ENCODE results near the gene DUSP18. TPM values are rescaled to one million over a fixed set of nuclear protein-coding genes. Genes with fewer than 3 reads are reported as not detected.

Gene DUSP18
- total and polyA plus RNA-seq, 4 donors, result 7.9 to 27.1 (median 12.6) TPM

GRCh38 chr22:30701872-30702271, 34.2 kb upstream of the DUSP18 start:
- WGBS, 2 donors, result 93 to 100% methylated on average over 1 of the region's 1 CpG
- TF ChIP-seq CTCF (IDR thresholded peaks at IDR 0.05; ENCODE audit: control extremely low read depth, extremely low read depth), result no peak
- ATAC-seq (ENCODE audit: insufficient read depth, low FRiP score), result no peak

GRCh38 chr22:30697975-30698374, 30.3 kb upstream of the DUSP18 start:
- no peak overlapping the region for H3K9ac ChIP-seq (ENCODE audit: insufficient read depth in 1 of 2, low read length in 2 of 2)
- no peaks in the 10 kb centered on the region for H3K27me3 ChIP-seq (ENCODE audit: control insufficient read depth in 3 of 3, insufficient read depth in 3 of 3, low read length in 2 of 3)
- H3K9me3 ChIP-seq (ENCODE audit: control insufficient read depth in 4 of 4, insufficient read depth in 3 of 4, low read length in 3 of 4), result no peaks in the 10 kb centered on the region
- WGBS, 2 donors, result 85 to 90% methylated on average over 7 of the region's 7 CpGs
- H3K36me3 ChIP-seq (ENCODE audit: control insufficient read depth in 4 of 4, insufficient read depth in 4 of 4, low read length in 4 of 4), result no peaks in the 10 kb centered on the region
- peaks cover 0 to 15% (median 4%) of the 10 kb centered on the region in 5 donors for H3K4me1 ChIP-seq (ENCODE audit: control insufficient read depth in 5 of 5, insufficient read depth in 5 of 5, low read length in 5 of 5)
- no peak for TF ChIP-seq CTCF (IDR thresholded peaks at IDR 0.05; ENCODE audit: control extremely low read depth, extremely low read depth)
- no peak overlapping the region for H3K4me3 ChIP-seq
- H3K27ac ChIP-seq (ENCODE audit: low read depth in 1 of 2, low read length in 1 of 2), result no peak overlapping the region
- DNase-seq, result no peak
- ATAC-seq (ENCODE audit: insufficient read depth, low FRiP score), result no peak

More at GRCh38 chr22:30701872-30702271, 34.2 kb upstream of the DUSP18 start:
- Histone ChIP-seq H3K36me3 (ENCODE audit: control insufficient read depth in 4 of 4, insufficient read depth in 4 of 4, low read length in 4 of 4) (no peaks in the 10 kb centered on the region), H3K4me1 (ENCODE audit: control insufficient read depth in 5 of 5, insufficient read depth in 5 of 5, low read length in 5 of 5) (peaks cover 0 to 4% (median 0%) of the 10 kb centered on the region in 5 donors), H3K9me3 (ENCODE audit: control insufficient read depth in 4 of 4, insufficient read depth in 3 of 4, low read length in 3 of 4) (peaks cover 0 to 3% (median 0%) of the 10 kb centered on the region in 4 donors), H3K4me3 (no peak overlapping the region), H3K27me3 (ENCODE audit: control insufficient read depth in 3 of 3, insufficient read depth in 3 of 3, low read length in 2 of 3) (no peaks in the 10 kb centered on the region), H3K27ac (ENCODE audit: low read depth in 1 of 2, low read length in 1 of 2) (no peak overlapping the region), H3K9ac (ENCODE audit: insufficient read depth in 1 of 2, low read length in 2 of 2) (no peak overlapping the region)
- DNase-seq, result no peak

- DNase-seq (no peak), ATAC-seq (ENCODE audit: insufficient read depth, low FRiP score) (no peak)
- Histone ChIP-seq H3K9me3 (ENCODE audit: control insufficient read depth in 4 of 4, insufficient read depth in 3 of 4, low read length in 3 of 4) (no peaks in the 10 kb centered on the region), H3K4me1 (ENCODE audit: control insufficient read depth in 5 of 5, insufficient read depth in 5 of 5, low read length in 5 of 5) (peaks cover 0 to 15% (median 4%) of the 10 kb centered on the region in 5 donors), H3K27me3 (ENCODE audit: control insufficient read depth in 3 of 3, insufficient read depth in 3 of 3, low read length in 2 of 3) (no peaks in the 10 kb centered on the region), H3K36me3 (ENCODE audit: control insufficient read depth in 4 of 4, insufficient read depth in 4 of 4, low read length in 4 of 4) (no peaks in the 10 kb centered on the region), H3K4me3 (no peak overlapping the region), H3K9ac (ENCODE audit: insufficient read depth in 1 of 2, low read length in 2 of 2) (no peak overlapping the region), H3K27ac (ENCODE audit: low read depth in 1 of 2, low read length in 1 of 2) (no peak overlapping the region)
- TF ChIP-seq CTCF (IDR thresholded peaks at IDR 0.05; ENCODE audit: control extremely low read depth, extremely low read depth), result no peak
- 92% methylated on average over 7 of the region's 7 CpGs for WGBS, 2 donors
These were observed 28.4 kb upstream of the DUSP18 start for GRCh38 chr22:30695871-30696655.
